H1 (cell line): ENCODE measurements around the gene CNDP2. TPM values are rescaled to one million over a fixed set of nuclear protein-coding genes. Genes with fewer than 3 reads are reported as not detected.

Experiments used
- CTCF ChIA-PET: fragments of 300-600 bp; sonication (Branson Sonifier 250); formaldehyde crosslinking; loops from one replicate; lab custom pipeline; 2021; ENCODE audit not compliant: partially characterized antibody; lab: Charles Lee
- POLR2A ChIA-PET: fragments of 300-600 bp; sonication (Branson Sonifier 250); formaldehyde crosslinking; loops from one replicate; lab custom pipeline; 2021; ENCODE audit warnings: inconsistent platforms; ENCODE audit not compliant: partially characterized antibody; lab: Charles Lee
- DNase-seq, 2 experiments: peaks; one replicate each; pipeline versions ENCODE4 v3.0.0 to v3.0.0-alpha.2; 2010 to 2022; ENCODE audit warnings: low spot score in 2 of 2, low read depth in 1 of 2, mixed read lengths in 1 of 2
- FAIRE-seq: peaks from 2 replicates; lab custom pipeline; 2011; peaks lifted over from hg19 to GRCh38; lab: Jason Lieb, UNC
- H2AFZ ChIP-seq: 2 replicates; pipeline ENCODE4 v1.8.1; 2012; ENCODE audit warnings: low read length, inconsistent platforms
- H2AK5ac ChIP-seq: 2 replicates; pipeline ENCODE4 v1.6.1; 2013; ENCODE audit warnings: low read depth, low read length
- H2BK120ac ChIP-seq: replicated peaks from 2 replicates; pipeline ENCODE3; 2013; ENCODE audit warnings: low read depth, low read length, inconsistent platforms
- H2BK12ac ChIP-seq: 2 replicates; pipeline ENCODE4 v1.6.1; 2013; ENCODE audit warnings: low read depth, low read length
- H2BK15ac ChIP-seq: 2 replicates; pipeline ENCODE4 v1.6.1; 2013; ENCODE audit warnings: low read length
- H2BK20ac ChIP-seq: 2 replicates; pipeline ENCODE4 v1.6.1; 2013; ENCODE audit warnings: low read length
- H2BK5ac ChIP-seq: 2 replicates; pipeline ENCODE4 v1.6.1; 2013; ENCODE audit warnings: low read depth, low read length
- H3K14ac ChIP-seq: 2 replicates; pipeline ENCODE4 v1.6.1; 2013; ENCODE audit warnings: inconsistent platforms; ENCODE audit not compliant: insufficient read length
- H3K18ac ChIP-seq: 2 replicates; pipeline ENCODE4 v1.6.1; 2013; ENCODE audit warnings: low read length; ENCODE audit errors: extremely low read depth
- H3K23ac ChIP-seq: 2 replicates; pipeline ENCODE4 v1.6.1; 2013; ENCODE audit warnings: inconsistent platforms; ENCODE audit not compliant: insufficient read length
- H3K23me2 ChIP-seq: 2 replicates; pipeline ENCODE4 v1.6.1; 2013; ENCODE audit warnings: low read depth, low read length
- H3K27ac ChIP-seq: 2 replicates; pipeline ENCODE4 v1.6.1; 2011; ENCODE audit warnings: low read depth, low read length, inconsistent platforms
- H3K27me3 ChIP-seq, 4 experiments: replicated peaks in 1 of 4; 1 replicate in 1 of 4; 2 replicates in 3 of 4; pipeline versions ENCODE4 v1.6.1 to v1.8.1; 2011 to 2013; ENCODE audit warnings: low read length in 3 of 4, mild to moderate bottlenecking in 3 of 4, inconsistent platforms in 2 of 4, mixed read lengths in 2 of 4, moderate library complexity in 1 of 4; ENCODE audit not compliant: control insufficient read depth in 3 of 4, insufficient read depth in 3 of 4; ENCODE audit errors: extremely low read depth in 1 of 4
- H3K36me3 ChIP-seq, 4 experiments: 2 replicates each; pipeline versions ENCODE4 v1.6.1 to v1.8.1; 2011 to 2013; ENCODE audit warnings: mild to moderate bottlenecking in 4 of 4, low read length in 3 of 4, moderate library complexity in 2 of 4, control low read depth in 1 of 4, inconsistent platforms in 1 of 4; ENCODE audit not compliant: insufficient read depth in 4 of 4, control insufficient read depth in 2 of 4
- H3K4ac ChIP-seq: replicated peaks from 2 replicates; pipeline ENCODE3; 2013; ENCODE audit warnings: low read length, low read depth, mixed read lengths, inconsistent platforms; ENCODE audit not compliant: insufficient read length
- H3K4me1 ChIP-seq, 4 experiments: replicated peaks in 1 of 4; 1 replicate in 1 of 4; 2 replicates in 3 of 4; pipeline versions ENCODE4 v1.6.1 to v1.8.1; 2011 to 2013; ENCODE audit warnings: low read length in 3 of 4, inconsistent platforms in 2 of 4, mixed read lengths in 1 of 4; ENCODE audit not compliant: insufficient read depth in 4 of 4, control insufficient read depth in 3 of 4
- H3K4me2 ChIP-seq, 2 experiments: 2 replicates each; pipeline versions ENCODE4 v1.6.1 to v1.8.1; 2011 to 2013; ENCODE audit warnings: low read depth in 2 of 2, low read length in 2 of 2, control low read depth in 1 of 2, inconsistent platforms in 1 of 2, mild to moderate bottlenecking in 1 of 2; ENCODE audit not compliant: insufficient read depth in 1 of 2
- H3K4me3 ChIP-seq, 4 experiments: fragments of 200-600, 300-600 bp in 1 of 4; sonication (generic), shearing (Covaris generic), sonication (Bioruptor Twin) in 1 of 4; 2 replicates each; pipeline versions ENCODE4 v1.5.1 to v1.8.1; 2011 to 2016; ENCODE audit warnings: low read length in 4 of 4, low read depth in 3 of 4, control low read depth in 2 of 4, inconsistent platforms in 2 of 4, mild to moderate bottlenecking in 2 of 4, mixed read lengths in 1 of 4, moderate library complexity in 1 of 4; ENCODE audit not compliant: insufficient read depth in 2 of 4; ENCODE audit errors: extremely low read depth in 1 of 4
- H3K56ac ChIP-seq: replicated peaks from 2 replicates; pipeline ENCODE3; 2013; ENCODE audit warnings: low read depth, mild to moderate bottlenecking, mixed read lengths, low read length, inconsistent platforms; ENCODE audit not compliant: insufficient read length
- H3K79me1 ChIP-seq: 2 replicates; pipeline ENCODE4 v1.6.1; 2013; ENCODE audit warnings: low read depth, low read length, control low read depth
- H3K79me2 ChIP-seq, 2 experiments: 2 replicates each; pipeline versions ENCODE4 v1.6.1 to v1.8.1; 2012 to 2013; ENCODE audit warnings: low read length in 2 of 2, mild to moderate bottlenecking in 2 of 2, inconsistent platforms in 1 of 2; ENCODE audit not compliant: insufficient read depth in 2 of 2, control insufficient read depth in 1 of 2
- H3K9ac ChIP-seq, 4 experiments: replicated peaks in 1 of 4; 1 replicate in 1 of 4; 2 replicates in 3 of 4; pipeline versions ENCODE4 v1.6.1 to v1.8.1; 2011 to 2013; ENCODE audit warnings: low read depth in 3 of 4, low read length in 3 of 4, control low read depth in 2 of 4, mild to moderate bottlenecking in 2 of 4, moderate library complexity in 2 of 4, inconsistent platforms in 1 of 4; ENCODE audit errors: extremely low read depth in 1 of 4
- H3K9me3 ChIP-seq, 2 experiments: 2 replicates each; pipeline versions ENCODE4 v1.6.1 to v1.8.1; 2012 to 2013; ENCODE audit warnings: mild to moderate bottlenecking in 2 of 2, moderate library complexity in 2 of 2, control low read depth in 1 of 2, inconsistent platforms in 1 of 2, low read depth in 1 of 2, low read length in 1 of 2, mixed read lengths in 1 of 2; ENCODE audit not compliant: insufficient read depth in 2 of 2
- H4K20me1 ChIP-seq, 2 experiments: replicated peaks in 1 of 2; 2 replicates each; pipeline versions ENCODE3 to v1.8.1; 2011 to 2013; ENCODE audit warnings: inconsistent platforms in 2 of 2, low read length in 2 of 2, mild to moderate bottlenecking in 1 of 2; ENCODE audit not compliant: insufficient read depth in 2 of 2, control insufficient read depth in 1 of 2
- H4K5ac ChIP-seq: 2 replicates; pipeline ENCODE4 v1.6.1; 2013; ENCODE audit warnings: low read length, low read depth, mixed read lengths, inconsistent platforms; ENCODE audit not compliant: insufficient read length
- H4K8ac ChIP-seq: 2 replicates; pipeline ENCODE4 v1.8.0; 2013; ENCODE audit warnings: mild to moderate bottlenecking, moderate library complexity, low read length, inconsistent platforms; ENCODE audit not compliant: insufficient read depth; ENCODE audit errors: extremely low read depth
- H4K91ac ChIP-seq: replicated peaks from 2 replicates; pipeline ENCODE3; 2013; ENCODE audit warnings: low read length, mixed read lengths, inconsistent platforms; ENCODE audit not compliant: insufficient read length
- BCL11A ChIP-seq, 2 experiments: IDR thresholded peaks; one replicate each; pipeline ENCODE4 v1.6.1; 2011; ENCODE audit warnings: low read depth in 2 of 2, low read length in 2 of 2, mild to moderate bottlenecking in 2 of 2
- CHD1 ChIP-seq: IDR thresholded peaks from 2 replicates; pipeline ENCODE4 v1.6.1; 2012; ENCODE audit warnings: low read depth, low read length, improper control_type of control experiment
- CREB1 ChIP-seq: IDR thresholded peaks from 2 replicates; pipeline ENCODE4 v1.6.1; 2012; ENCODE audit warnings: inconsistent platforms
- EGR1 ChIP-seq: IDR thresholded peaks from 2 replicates; pipeline ENCODE4 v1.6.1; 2011; ENCODE audit warnings: low read depth, low read length, borderline replicate concordance
- EZH2 ChIP-seq: fragments of 200-600 bp; sonication (generic); IDR thresholded peaks from 2 replicates; pipeline ENCODE4 v1.7.1; 2012; ENCODE audit warnings: low read depth, mild to moderate bottlenecking, moderate library complexity, low read length, inconsistent platforms; ENCODE audit not compliant: severe bottlenecking
- JUND ChIP-seq: IDR thresholded peaks from 2 replicates; pipeline ENCODE4 v1.6.1; 2011; ENCODE audit warnings: mild to moderate bottlenecking, improper control_type of control experiment, low read length
- KDM4A ChIP-seq: IDR thresholded peaks from one replicate; pipeline ENCODE4 v1.7.1; 2012; ENCODE audit warnings: low read depth, mild to moderate bottlenecking, moderate library complexity, low read length, inconsistent platforms; ENCODE audit not compliant: severe bottlenecking
- NANOG ChIP-seq: IDR thresholded peaks from 2 replicates; pipeline ENCODE4 v1.6.1; 2011; ENCODE audit warnings: low read length, low read depth, mild to moderate bottlenecking, inconsistent platforms; ENCODE audit not compliant: insufficient read depth, poor library complexity, severe bottlenecking
- RBBP5 ChIP-seq: IDR thresholded peaks from 2 replicates; pipeline ENCODE4 v1.7.1; 2012; ENCODE audit warnings: low read depth, mild to moderate bottlenecking, inconsistent platforms, low read length, moderate library complexity, borderline replicate concordance
- RFX5 ChIP-seq: IDR thresholded peaks from 2 replicates; pipeline ENCODE4 v1.6.1; 2011; ENCODE audit warnings: low read depth, low read length, improper control_type of control experiment, borderline replicate concordance
- SUZ12 ChIP-seq: fragments of 200-600 bp; sonication (generic); IDR thresholded peaks from 2 replicates; pipeline ENCODE4 v1.6.1; 2012; ENCODE audit warnings: mild to moderate bottlenecking, inconsistent platforms, low read length, moderate library complexity, mixed read lengths
- TBP ChIP-seq: IDR thresholded peaks from 2 replicates; pipeline ENCODE4 v1.6.1; 2011; ENCODE audit warnings: low read depth, low read length, improper control_type of control experiment
- WGBS, 2 experiments: shearing (Covaris generic) in 1 of 2; methylation state at CpG; one replicate each; pipeline versions ENCODE4 v1.1.6 to v1.1.7; 2013 to 2015; ENCODE audit warnings: low lambda C conversion rate in 2 of 2, mixed read lengths in 2 of 2, inconsistent platforms in 1 of 2, low coverage in 1 of 2, missing lambda C conversion rate in 1 of 2; ENCODE audit not compliant: insufficient replicate concordance in 2 of 2, insufficient coverage in 1 of 2, insufficient read length in 1 of 2; ENCODE audit errors: extremely low coverage in 1 of 2, missing lambda C conversion rate in 1 of 2; 5-methylcytosine and 5-hydroxymethylcytosine counted together
- polyA plus RNA-seq, 7 experiments: library from polyadenylated mRNA; depleted of rRNA in 3 of 7; stranded (reverse) in 5 of 7; unstranded in 2 of 7; fragments of >200 nt in 5 of 7; fragments of 200-250 nt in 2 of 7; gene quantifications; 1 replicate in 5 of 7; 2 replicates in 1 of 7; 4 replicates in 1 of 7; pipeline versions ENCODE4 v1.2.1 to v1.2.3, GENCODE V29; 2011 to 2013; ENCODE audit warnings: missing spikeins in 2 of 7, mixed read lengths in 2 of 7
- total RNA-seq: library from RNA; stranded (reverse); fragmentation: NEBNext Ultra II Directional; extraction: Animal tissue kit (Norgen Biotek cat#: 25700); gene quantifications from 2 replicates; pipeline ENCODE4 v1.2.1, GENCODE V29; 2021
- TF ChIP-seq, protein P1 (sequence below): IDR thresholded peaks from 2 replicates; pipeline ENCODE4 v1.6.1; 2012; ENCODE audit warnings: inconsistent platforms

Gene CNDP2
- total and polyA plus RNA-seq, 2 of the 8 experiments (the other 6 are each of a cell fraction or from before 2014, with no cell fraction given): 71.8 to 243 TPM

DNA sequence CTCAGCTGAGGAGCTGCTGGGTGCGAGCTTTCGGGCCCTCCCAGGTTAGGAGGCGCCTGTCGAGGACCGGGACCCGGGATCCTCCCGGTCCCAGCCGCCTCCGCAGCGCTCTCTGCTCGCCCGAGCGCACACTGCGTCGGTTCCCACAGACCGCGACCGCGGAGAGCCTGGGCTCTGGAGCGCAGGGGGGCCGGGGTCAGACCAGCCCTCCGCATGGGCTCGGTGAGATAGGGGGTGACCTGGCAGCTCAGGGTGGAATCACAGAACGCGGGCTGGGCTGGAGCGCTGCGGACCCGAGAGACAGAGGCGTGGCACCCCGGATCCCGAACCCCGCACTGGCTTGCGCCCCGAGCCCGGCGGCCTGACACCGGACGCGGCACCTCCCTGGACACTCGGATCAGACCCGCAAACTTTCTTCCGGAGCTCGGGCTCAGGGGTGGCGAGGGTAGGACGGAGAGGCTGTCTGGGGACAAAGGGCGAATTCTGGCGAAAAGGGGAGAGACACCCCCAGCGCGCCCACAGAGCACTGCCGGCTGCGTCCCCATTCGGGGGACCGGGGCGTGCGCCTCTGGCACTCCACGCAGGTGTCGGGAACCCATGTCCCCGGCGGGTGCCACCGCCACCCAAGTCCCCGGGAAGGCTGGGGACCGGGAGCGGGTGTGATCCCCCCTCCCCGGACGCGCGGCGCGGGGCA, 39.7 kb upstream of the CNDP2 start:
- ChIA-PET CTCF (interaction anchor here (0.8 kb wide), 1 partner anchor 9 kb away, joined by 3 read pairs; no protein-coding TSS in a partner anchor), POLR2A (no interaction called here)
- H3K23me2 ChIP-seq: peaks cover 7% of the 10 kb centered on the region; the same call in 1 of the 2 replicates
- no peak overlapping the region for H2AK5ac ChIP-seq
- H3K4ac ChIP-seq: no peak overlapping the region
- peak overlapping the region; percentile 78 to 95 for H3K4me2 ChIP-seq
- H2BK15ac ChIP-seq: no peak overlapping the region
- peak overlapping the region; percentile 60; the same call in 1 of the 2 replicates for H2AFZ ChIP-seq
- no peaks in the 10 kb centered on the region for H3K79me2 ChIP-seq
- no peak overlapping the region for H2BK12ac ChIP-seq
- no peaks in the 10 kb centered on the region for H3K79me1 ChIP-seq
- 3% methylated on average over 45 of the region's 69 CpGs; no CpG with 5 or more reads in 1 of the 2 experiments for WGBS, 2 experiments
- H4K5ac ChIP-seq: no peak overlapping the region
- peak overlapping the region; percentile 34 to 78 (median 60) for H3K4me3 ChIP-seq
- no peak overlapping the region for H2BK120ac ChIP-seq
- no peaks in the 10 kb centered on the region; a peak in 1 of 8 replicates for H3K36me3 ChIP-seq
- no peaks in the 10 kb centered on the region for H4K20me1 ChIP-seq
- H3K4me1 ChIP-seq: peaks cover 0 to 7% (median 1%) of the 10 kb centered on the region in 4 experiments; a peak in 4 of 7 replicates
- H3K9me3 ChIP-seq: no peaks in the 10 kb centered on the region
- H3K27me3 ChIP-seq: peaks cover 23 to 45% (median 34%) of the 10 kb centered on the region in 4 experiments
- H3K9ac ChIP-seq: no peak overlapping the region
- no peak overlapping the region for H3K56ac ChIP-seq
- no peak overlapping the region for H4K91ac ChIP-seq
- no peak overlapping the region for H4K8ac ChIP-seq
- DNase-seq (peak in 1 of 2 experiments; percentile 67), FAIRE-seq (no peak)
- H2BK20ac ChIP-seq: no peak overlapping the region
- no peak overlapping the region for H3K18ac ChIP-seq
- no peak overlapping the region for H3K14ac ChIP-seq
- H2BK5ac ChIP-seq: no peak overlapping the region
- no peak overlapping the region for H3K23ac ChIP-seq
- H3K27ac ChIP-seq: no peak overlapping the region
- TF ChIP-seq CHD1: no peak
- peak; percentile 41; the same call in 1 of the 2 replicates for TF ChIP-seq TBP
- TF ChIP-seq EGR1: no peak
- no peak for TF ChIP-seq RBBP5
- no peak for TF ChIP-seq NANOG
- TF ChIP-seq EZH2: peak; percentile 87
- TF ChIP-seq RFX5: no peak
- TF ChIP-seq JUND: no peak
- TF ChIP-seq, protein P1, sequence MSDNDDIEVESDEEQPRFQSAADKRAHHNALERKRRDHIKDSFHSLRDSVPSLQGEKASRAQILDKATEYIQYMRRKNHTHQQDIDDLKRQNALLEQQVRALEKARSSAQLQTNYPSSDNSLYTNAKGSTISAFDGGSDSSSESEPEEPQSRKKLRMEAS: no peak
- TF ChIP-seq CREB1: no peak
- peak; percentile 78 for TF ChIP-seq KDM4A
- no peak for TF ChIP-seq BCL11A (IDR thresholded peaks at IDR 0.05; ENCODE audit: low read depth in 2 of 2, low read length in 2 of 2)
- peak; percentile 96 for TF ChIP-seq SUZ12
